GM18520 (cell line): ENCODE results near the gene MIPOL1.
"Not testable (repeated sequence)": the region's sequence is repeated elsewhere in the genome, so short reads cannot be mapped to it uniquely, and the experiment has no call there.

Experiments
- ATAC-seq: cut with Tn5 transposase; IDR thresholded peaks from one replicate; pipeline ENCODE4 v1.9.1; 2021; ENCODE audit not compliant: unreplicated experiment

The MIPOL1 gene

DNA sequence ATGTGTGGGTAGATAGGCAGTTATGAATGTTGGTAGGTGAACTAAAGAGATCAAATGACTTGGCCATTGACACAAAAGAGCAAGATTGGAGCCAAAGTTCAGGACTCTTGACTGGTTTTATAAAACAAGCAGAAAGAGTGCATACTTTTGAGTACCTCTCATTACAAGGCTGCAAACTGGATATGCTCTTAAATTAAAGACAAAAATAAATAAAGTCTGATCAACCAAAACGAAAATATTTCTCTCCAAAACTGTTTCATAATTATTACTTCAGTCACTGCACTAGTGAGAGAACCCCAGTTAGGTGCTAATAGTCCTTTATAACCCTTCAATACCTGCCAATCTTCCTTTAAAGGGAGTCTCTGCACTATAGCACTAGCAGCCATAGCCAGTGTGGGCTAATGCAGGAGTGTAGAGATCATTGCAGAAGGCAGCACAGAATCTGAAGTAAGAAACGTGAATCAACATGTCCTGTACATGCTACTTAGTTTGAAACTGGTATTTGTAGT is 250.2 kb downstream of the MIPOL1 start:
- ATAC-seq, result no peak

DNA sequence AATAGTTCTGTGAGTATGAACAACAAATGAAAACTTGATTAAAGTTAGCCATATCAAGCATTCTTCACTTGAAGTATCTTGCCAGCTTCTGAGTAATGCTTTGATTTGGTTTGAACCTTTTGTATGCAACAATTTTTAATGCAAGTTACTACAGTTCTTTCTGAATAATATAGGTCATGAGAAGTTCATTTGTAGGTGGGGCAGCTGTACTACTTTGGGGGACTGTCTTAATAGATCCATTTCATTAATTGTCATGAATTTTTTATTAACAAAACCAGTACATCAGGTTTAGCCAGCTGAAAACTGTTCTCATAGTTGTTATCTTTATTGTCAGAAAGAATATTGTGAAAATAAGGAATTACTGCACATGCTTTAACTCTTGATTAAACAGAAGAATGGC is 254.6 kb downstream of the MIPOL1 start:
- ATAC-seq, result no peak

- no peak for ATAC-seq
Measured at GRCh38 chr14:37453985-37454384, 256.2 kb downstream of the MIPOL1 start.

GRCh38 chr14:37457334-37457733 is 259.6 kb downstream of the MIPOL1 start:
- ATAC-seq, result no peak

DNA sequence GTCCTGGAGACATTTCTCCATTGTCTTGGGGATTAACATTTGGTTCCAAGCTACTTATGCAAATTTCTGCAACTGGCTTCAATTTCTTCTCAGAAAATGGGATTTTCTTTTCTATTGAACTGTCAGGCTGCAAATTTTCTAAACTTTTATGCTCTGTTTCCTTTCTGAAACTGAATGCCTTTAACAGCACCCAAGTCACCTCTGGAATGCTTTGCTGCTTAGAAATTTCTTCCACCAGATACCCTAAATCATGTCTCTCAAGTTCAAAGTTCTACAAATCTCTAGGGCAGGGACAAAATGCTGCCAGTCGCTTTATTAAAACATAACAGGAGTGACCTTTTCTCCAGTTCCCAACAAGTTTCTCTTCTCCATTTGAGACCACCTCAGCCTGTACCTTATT is 264.7 kb downstream of the MIPOL1 start:
- not testable (repeated sequence) for ATAC-seq

DNA sequence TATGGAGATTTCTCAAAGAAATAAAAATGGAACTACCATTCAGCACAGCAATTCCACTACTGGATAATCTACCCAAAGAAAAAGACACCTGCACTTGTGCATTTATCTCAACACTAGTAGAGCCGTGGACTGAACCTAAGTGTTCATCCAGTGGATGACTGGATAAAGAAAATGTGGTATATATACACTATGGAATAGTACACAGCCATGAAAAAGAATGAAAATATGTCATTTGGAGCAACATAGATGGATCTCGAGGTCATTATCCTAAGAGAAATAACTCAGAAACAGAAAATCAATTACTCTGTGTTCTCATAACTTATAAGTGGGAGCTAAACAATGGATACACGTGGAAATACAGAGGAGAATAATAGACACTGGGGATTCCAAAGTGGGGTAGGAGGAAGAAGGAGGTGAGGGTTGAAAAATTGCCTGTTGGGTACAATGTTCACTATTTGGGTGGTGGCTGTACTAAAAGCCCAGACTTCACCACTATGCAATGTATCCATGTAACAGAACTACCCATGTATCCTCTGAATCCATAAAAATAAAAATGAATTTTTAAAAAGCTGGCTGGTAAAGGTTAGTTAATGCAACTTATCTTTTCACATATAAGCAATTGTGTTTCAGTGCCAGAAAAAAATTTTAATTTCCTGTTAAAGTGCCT is 266.6 kb downstream of the MIPOL1 start:
- no peak for ATAC-seq

- no peak for ATAC-seq
Measured at GRCh38 chr14:37466003-37466622, 268.4 kb downstream of the MIPOL1 start.

GRCh38 chr14:37466623-37467088 is 268.9 kb downstream of the MIPOL1 start:
- ATAC-seq, result no peak

DNA sequence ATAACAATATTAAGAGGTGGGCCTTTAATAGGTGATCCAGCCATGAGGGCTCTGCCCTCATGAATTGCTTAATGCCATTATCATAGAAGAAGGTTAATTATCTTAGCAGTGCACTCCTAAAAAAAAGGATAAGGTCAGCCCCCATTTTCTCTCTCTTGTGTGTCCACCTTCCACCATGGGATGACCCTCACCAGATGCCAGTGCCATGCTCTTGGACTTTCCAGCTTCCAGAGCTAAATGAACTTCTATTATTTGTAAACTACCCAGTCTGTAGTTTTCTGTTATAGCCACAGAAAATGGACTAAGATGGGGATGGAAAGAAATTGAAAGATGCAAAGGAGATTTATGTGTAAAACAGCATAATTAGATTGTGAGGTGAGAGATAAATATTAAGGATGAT is 271.9 kb downstream of the MIPOL1 start:
- no peak for ATAC-seq

GRCh38 chr14:37470251-37470650 is 272.5 kb downstream of the MIPOL1 start:
- ATAC-seq, result no peak

- no peak for ATAC-seq
Measured at GRCh38 chr14:37472906-37473305, 275.2 kb downstream of the MIPOL1 start.

DNA sequence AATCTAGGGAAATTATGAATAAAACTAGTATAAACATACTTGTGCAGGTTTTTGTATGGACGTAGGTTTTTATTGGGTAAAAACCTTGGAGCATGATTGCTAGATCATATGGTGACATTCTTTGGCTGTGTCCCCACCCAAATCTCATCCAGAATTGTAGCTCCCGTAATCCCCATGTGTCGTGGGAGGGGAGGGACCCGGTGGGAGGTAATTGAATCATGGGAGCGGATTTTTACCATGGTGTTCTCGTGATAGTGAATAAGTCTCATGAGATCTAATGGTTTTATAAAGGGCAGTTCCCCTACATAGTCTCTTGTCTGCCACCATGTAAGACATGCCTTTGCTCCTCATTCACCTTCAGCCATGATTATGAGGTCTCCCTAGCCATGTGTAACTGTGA is 276.5 kb downstream of the MIPOL1 start:
- no peak for ATAC-seq

GRCh38 chr14:37480446-37481290 is 282.9 kb downstream of the MIPOL1 start:
- no peak for ATAC-seq

DNA sequence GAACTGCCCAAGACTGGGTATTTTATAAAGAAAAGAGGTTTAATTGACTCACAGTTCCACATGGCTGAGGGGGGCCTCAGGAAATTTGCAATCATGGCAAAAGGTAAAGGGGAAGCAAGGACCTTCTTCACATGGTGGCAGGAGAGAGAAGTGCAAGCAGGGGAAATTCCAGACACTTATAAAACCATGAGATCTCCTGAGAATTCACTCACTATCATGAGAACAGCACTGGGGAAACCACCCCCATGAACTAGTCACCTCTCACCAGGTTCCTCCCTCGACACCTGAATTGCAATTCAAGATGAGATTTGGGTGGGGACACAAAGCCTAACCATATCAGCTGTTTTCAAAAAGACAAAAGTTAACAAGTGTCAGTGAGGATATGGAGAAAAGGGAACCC is 284.7 kb downstream of the MIPOL1 start:
- no peak for ATAC-seq

DNA sequence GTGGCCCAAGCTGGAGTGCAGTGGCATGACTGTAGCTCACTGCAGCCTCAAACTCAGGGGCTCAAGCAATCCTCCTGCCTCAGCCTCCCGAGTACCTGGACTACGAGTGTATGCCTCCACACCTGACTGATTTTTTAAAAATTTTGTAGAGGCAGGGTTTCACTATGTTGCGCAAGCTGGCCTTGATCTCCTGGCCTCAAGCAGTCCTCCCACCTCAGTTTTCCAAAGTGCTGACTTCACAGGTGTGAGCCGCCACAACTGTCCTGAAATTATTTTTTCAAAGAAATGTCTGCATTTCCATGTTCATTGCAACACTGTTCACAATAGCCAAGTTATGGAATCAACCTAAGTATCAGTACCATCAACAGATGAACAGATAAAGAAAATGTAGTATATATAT is 285.9 kb downstream of the MIPOL1 start:
- no peak for ATAC-seq

GRCh38 chr14:37490607-37491006 is 292.9 kb downstream of the MIPOL1 start:
- ATAC-seq, result no peak

GRCh38 chr14:37491076-37491475 is 293.3 kb downstream of the MIPOL1 start:
- ATAC-seq, result no peak

GRCh38 chr14:37493606-37494005 is 295.9 kb downstream of the MIPOL1 start:
- ATAC-seq, result no peak

- ATAC-seq, result no peak
Measured at GRCh38 chr14:37497422-37497821, 299.7 kb downstream of the MIPOL1 start.

- no peak for ATAC-seq
Measured at GRCh38 chr14:37501877-37502276, 304.1 kb downstream of the MIPOL1 start.

GRCh38 chr14:37508503-37508902 is 310.8 kb downstream of the MIPOL1 start:
- ATAC-seq, result no peak

DNA sequence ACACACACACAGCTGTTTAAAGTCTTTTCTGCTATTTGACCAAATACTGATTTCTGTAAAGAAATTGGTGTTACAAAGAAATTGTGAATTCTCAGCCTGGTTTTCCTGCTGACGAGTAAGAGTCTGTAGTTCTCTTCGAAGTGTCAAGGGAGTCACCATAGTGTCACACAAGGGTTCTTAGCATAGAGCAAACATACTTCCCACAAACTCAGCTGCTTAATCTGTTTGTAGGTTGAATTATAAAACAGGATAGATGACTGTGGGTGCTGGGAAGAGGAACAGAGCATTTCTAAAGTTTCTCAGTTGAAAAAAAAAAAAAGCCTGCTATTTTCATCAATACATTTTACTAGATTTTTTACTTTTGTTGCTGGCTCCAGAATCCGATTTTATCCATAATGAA is 314.4 kb downstream of the MIPOL1 start:
- ATAC-seq, result no peak
